Adrenal gland (tissue), 12 donors: ENCODE results near the gene RAB18. TPM values are rescaled to one million over a fixed set of nuclear protein-coding genes. Genes with fewer than 3 reads are reported as not detected.
"Not testable (repeated sequence)": the region's sequence is repeated elsewhere in the genome, so short reads cannot be mapped to it uniquely, and the experiment has no call there.

Source experiments
- DNase-seq, 7 donors: peaks; one replicate each; pipeline ENCODE4 v3.0.0-alpha.2; 2019 to 2020
- H3K27ac ChIP-seq, 5 donors: fragments of 200-600 bp; sonication (generic) in 4 of 5; 1 replicate in 3 of 5; 2 replicates in 2 of 5; pipeline versions ENCODE4 v1.5.1 to v1.8.0; 2016 to 2020; ENCODE audit warnings: mild to moderate bottlenecking in 1 of 5
- H3K27me3 ChIP-seq: fragments of 200-600 bp; 2 replicates; pipeline ENCODE4 v1.8.0; 2021
- H3K36me3 ChIP-seq, 2 donors: fragments of 200-600 bp; replicated peaks in 1 of 2; 1 replicate in 1 of 2; 2 replicates in 1 of 2; pipeline versions ENCODE4 v1.5.1 to v1.8.0; 2018 to 2022
- H3K4me1 ChIP-seq, 2 donors: fragments of 200-600 bp; replicated peaks in 1 of 2; 1 replicate in 1 of 2; 2 replicates in 1 of 2; pipeline versions ENCODE4 v1.5.1 to v1.8.0; 2018 to 2021
- H3K4me3 ChIP-seq, 4 donors: fragments of 200-600 bp; sonication (generic) in 3 of 4; one replicate each; pipeline ENCODE4 v1.5.1; 2016 to 2018
- H3K9me3 ChIP-seq, 3 donors: fragments of 200-600 bp; sonication (generic) in 1 of 3; replicated peaks in 1 of 3; 1 replicate in 2 of 3; 2 replicates in 1 of 3; pipeline versions ENCODE4 v1.5.1 to v1.8.0; 2016 to 2021
- CTCF ChIP-seq, 6 experiments: fragments of 450-650 bp in 4 of 6; fragments of 200-600 bp in 2 of 6; sonication (generic) in 1 of 6; IDR thresholded peaks; 1 replicate in 5 of 6; 2 replicates in 1 of 6; pipeline versions ENCODE4 v1.5.1 to v1.8.0; 2016 to 2021; ENCODE audit warnings: antibody characterized with exemption in 6 of 6, mild to moderate bottlenecking in 2 of 6, moderate library complexity in 1 of 6
- POLR2A ChIP-seq, 2 donors: fragments of 450-650 bp; IDR thresholded peaks; one replicate each; pipeline ENCODE4 v1.6.1; 2017; ENCODE audit warnings: antibody characterized with exemption in 2 of 2, mild to moderate bottlenecking in 2 of 2, moderate library complexity in 1 of 2
- WGBS, 4 donors: extraction: QIAGEN DNeasy Blood & Tissue Kit in 2 of 4; methylation state at CpG; one replicate each; pipeline versions ENCODE4 v1.1.5 to v1.1.7; 2013 to 2017; 5-methylcytosine and 5-hydroxymethylcytosine counted together
- intact Hi-C, 2 donors: fragments of 100-400 bp; cut with DNase I; formaldehyde crosslinking; loops; one replicate each; pipeline versions ENCODE4 v1.14.1 to v1.15.0; 2022 to 2023
- polyA plus RNA-seq, 3 donors: library from polyadenylated mRNA; stranded (reverse); fragments of 200-250 nt in 2 of 3; fragments of 350-450 nt in 1 of 3; fragmentation: Illumina TruSeq in 1 of 3; extraction: RNeasy Lipid Tissue Mini Kit (QIAGEN cat#74804) in 1 of 3; gene quantifications; one replicate each; pipeline ENCODE4 v1.2.3, GENCODE V29; 2013 to 2014
- total RNA-seq, 9 donors: library from RNA; depleted of rRNA in 4 of 9; stranded (reverse); fragments of >200 nt in 4 of 9; fragments of 120-200 nt in 1 of 9; fragmentation: NEBNext Ultra II Directional in 1 of 9; extraction: Animal tissue kit (Norgen Biotek cat#: 25700) in 1 of 9; gene quantifications; one replicate each; pipeline versions ENCODE4 v1.1.0 to v1.2.4, GENCODE V29; 2013 to 2023
- donor health status: healthy with polysubstance abuse.
- donor health status: Bipolar disorder and iron deficiency.
- donor health status: DM: yes; HTN: yes; CAD: no.
- donor health status: DM: no; HTN: no; CAD: no.
- donor health status: DM: no; HTN: no; CAD: no.
- donor health status: DM: yes; HTN: yes; CAD: no.

RAB18 gene
- total and polyA plus RNA-seq, 12 donors, result 22.1 to 416 (median 114) TPM

GRCh38 chr10:27457966-27458365, 46.1 kb upstream of the RAB18 start:
- H3K36me3 ChIP-seq, result no peaks in the 10 kb centered on the region
- DNase-seq, result no peak
- WGBS, 4 donors, result 19 to 64% (median 22%) methylated on average over 2 of the region's 2 CpGs
- H3K4me3 ChIP-seq, result no peak overlapping the region
- H3K27ac ChIP-seq, result no peak overlapping the region
- no peak for TF ChIP-seq CTCF (IDR thresholded peaks at IDR 0.05)
- TF ChIP-seq POLR2A (IDR thresholded peaks at IDR 0.05), result no peak
- no peaks in the 10 kb centered on the region for H3K27me3 ChIP-seq
- no peaks in the 10 kb centered on the region for H3K4me1 ChIP-seq
- H3K9me3 ChIP-seq, result no peaks in the 10 kb centered on the region
- intact Hi-C loops, result no loop called here

GRCh38 chr10:27461312-27461711, 42.8 kb upstream of the RAB18 start:
- DNase-seq, result no peak
- Histone ChIP-seq H3K4me1 (no peaks in the 10 kb centered on the region), H3K27me3 (no peaks in the 10 kb centered on the region), H3K9me3 (no peaks in the 10 kb centered on the region), H3K36me3 (no peaks in the 10 kb centered on the region), H3K4me3 (no peak overlapping the region), H3K27ac (no peak overlapping the region)
- TF ChIP-seq CTCF (IDR thresholded peaks at IDR 0.05), result no peak
- TF ChIP-seq POLR2A (IDR thresholded peaks at IDR 0.05), result no peak
- 88 to 100% (median 95%) methylated on average over 1 of the region's 1 CpG for WGBS, 4 donors
- intact Hi-C loops, result no loop called here

- DNase-seq, result no peak
- Histone ChIP-seq H3K9me3 (no peaks in the 10 kb centered on the region), H3K36me3 (no peaks in the 10 kb centered on the region), H3K27me3 (no peaks in the 10 kb centered on the region), H3K4me1 (no peaks in the 10 kb centered on the region), H3K4me3 (no peak overlapping the region), H3K27ac (no peak overlapping the region)
- TF ChIP-seq CTCF (IDR thresholded peaks at IDR 0.05), result no peak
- no peak for TF ChIP-seq POLR2A (IDR thresholded peaks at IDR 0.05)
- WGBS, 4 donors, result 43 to 88% (median 55%) methylated on average over 2 of the region's 2 CpGs
- intact Hi-C loops, result no loop called here
Measured at GRCh38 chr10:27463961-27464360, 40.1 kb upstream of the RAB18 start.

- 56 to 62% (median 59%) methylated on average over 3 of the region's 3 CpGs for WGBS, 4 donors
- no peaks in the 10 kb centered on the region for H3K27me3 ChIP-seq
- H3K27ac ChIP-seq, result no peak overlapping the region
- no peak overlapping the region for H3K4me3 ChIP-seq
- TF ChIP-seq CTCF (IDR thresholded peaks at IDR 0.05) (no peak), POLR2A (IDR thresholded peaks at IDR 0.05) (no peak)
- no peaks in the 10 kb centered on the region for H3K4me1 ChIP-seq
- H3K36me3 ChIP-seq, result no peaks in the 10 kb centered on the region
- H3K9me3 ChIP-seq, result no peaks in the 10 kb centered on the region
- no peak for DNase-seq
- intact Hi-C loops, result no loop called here
Measured at GRCh38 chr10:27464993-27465392, 39.1 kb upstream of the RAB18 start.

GRCh38 chr10:27465596-27465995, 38.5 kb upstream of the RAB18 start:
- H3K9me3 ChIP-seq, H3K27me3 ChIP-seq, H3K4me1 ChIP-seq, H3K27ac ChIP-seq, H3K36me3 ChIP-seq, H3K4me3 ChIP-seq, intact Hi-C loops, DNase-seq: not testable (repeated sequence)
- WGBS, 4 donors, result 75 to 85% (median 78%) methylated on average over 8 to 9 of the region's 9 CpGs
